GM23338 (cell line): ENCODE data around the gene PCGF2. TPM values are rescaled to one million over a fixed set of nuclear protein-coding genes. Genes with fewer than 3 reads are reported as not detected.

ENCODE experiments used
- CTCF ChIP-seq, 2 experiments: fragments of 200-600 bp in 1 of 2; sonication (generic) in 1 of 2; conservative IDR thresholded peaks; 2 replicates each; pipeline versions ENCODE4 v1.5.1 to v1.6.1; 2016 to 2017; ENCODE audit warnings: antibody characterized with exemption in 2 of 2, low read depth in 2 of 2, mild to moderate bottlenecking in 2 of 2, moderate library complexity in 1 of 2
- ETS1 ChIP-seq: IDR thresholded peaks from 2 replicates; pipeline ENCODE4 v1.6.1; 2016; ENCODE audit warnings: antibody characterized with exemption
- REST ChIP-seq: IDR thresholded peaks from one replicate; pipeline ENCODE4 v1.6.1; 2018; ENCODE audit warnings: antibody characterized with exemption; ENCODE audit not compliant: unreplicated experiment
- microRNA-seq: library from miRNA; unstranded; fragments of <30 nt; microRNA quantifications from one replicate; pipeline ENCODE4, GENCODE V29; 2017
- polyA plus RNA-seq: library from polyadenylated mRNA; unstranded; fragments of >200 nt; fragmentation: Nextera tagmentation; extraction: Ambion mirVana; gene quantifications from 2 replicates; pipeline ENCODE4 v1.2.1, GENCODE V29; 2016
- small RNA-seq: library from RNA; depleted of rRNA; stranded (forward); fragments of <200 nt; gene quantifications from one replicate; pipeline ENCODE3, GENCODE V24; 2014; ENCODE audit warnings: low replicate concordance
- total RNA-seq: library from RNA; depleted of rRNA; stranded (reverse); fragments of >200 nt; shearing (Covaris generic); gene quantifications from 2 replicates; pipeline ENCODE4 v1.2.3, GENCODE V29; 2014; rRNA removed

Gene PCGF2
- total and polyA plus RNA-seq, 2 experiments from 2014 or later, result 21.1 to 51.9 TPM

GRCh38 chr17:38685491-38685890 lies 62.6 kb downstream of the PCGF2 start (continued):
- TF ChIP-seq CTCF (conservative IDR thresholded peaks at IDR 0.05; ENCODE audit: low read depth in 2 of 2) (no peak), REST (no peak), ETS1 (no peak)

Small RNAs within 50 kb of the gene (microRNA-seq; reads per million reads assigned to microRNA genes)
- gene MIR4726 (not detected), gene MIR4734 (not detected)

Small RNAs within 50 kb of the gene (small RNA-seq; reads per million reads assigned to genes)
- gene MIR4726, result not detected
- not detected for gene MIR4734
- 0.42 reads per million, percentile 28 among the genes with 10 or more reads in this experiment for gene RNA5SP440
- gene RNU6-866P, result not detected

Other genes with a start within 250 kb of the PCGF2 start
- gene SRCIN1, start 142.4 kb downstream of the PCGF2 start, total RNA-seq, result 1.3 and 2.2 TPM in 2 replicates
- gene SRCIN1, start 142.4 kb downstream of the PCGF2 start, polyA plus RNA-seq, result 0.87 TPM in 2 replicates
- gene EPOP, start 73.4 kb downstream of the PCGF2 start, total RNA-seq, result 1.7 and 2.4 TPM in 2 replicates
- gene EPOP, start 73.4 kb downstream of the PCGF2 start, polyA plus RNA-seq, result 0.42 and 0.82 TPM in 2 replicates
- gene MLLT6, start 43.1 kb downstream of the PCGF2 start, total RNA-seq, result 2.8 and 3.3 TPM in 2 replicates
- gene MLLT6, start 43.1 kb downstream of the PCGF2 start, polyA plus RNA-seq, result 1.8 and 2.6 TPM in 2 replicates
- gene CISD3, start 18.0 kb downstream of the PCGF2 start, total RNA-seq, result 0.94 and 3.4 TPM in 2 replicates
- 8.9 and 9.9 TPM in 2 replicates for gene CISD3, start 18.0 kb downstream of the PCGF2 start, polyA plus RNA-seq
- 250 and 270 TPM in 2 replicates for gene PSMB3, start 4.4 kb upstream of the PCGF2 start, total RNA-seq
- gene PSMB3, start 4.4 kb upstream of the PCGF2 start, polyA plus RNA-seq, result 523 and 558 TPM in 2 replicates
- gene PIP4K2B, start 51.2 kb upstream of the PCGF2 start, total RNA-seq, result 36.0 and 43.4 TPM in 2 replicates
- 9.5 and 10.0 TPM in 2 replicates for gene PIP4K2B, start 51.2 kb upstream of the PCGF2 start, polyA plus RNA-seq
- 6.4 and 11.6 TPM in 2 replicates for gene CWC25, start 77.0 kb upstream of the PCGF2 start, total RNA-seq
- 28.4 and 29.8 TPM in 2 replicates for gene CWC25, start 77.0 kb upstream of the PCGF2 start, polyA plus RNA-seq
- gene RPL23, start 105.4 kb upstream of the PCGF2 start, total RNA-seq, result 877 and 957 TPM in 2 replicates
- 4,267 and 4,484 TPM in 2 replicates for gene RPL23, start 105.4 kb upstream of the PCGF2 start, polyA plus RNA-seq
- gene LASP1, start 121.7 kb upstream of the PCGF2 start, total RNA-seq, result 139 and 173 TPM in 2 replicates
- gene LASP1, start 121.7 kb upstream of the PCGF2 start, polyA plus RNA-seq, result 48.5 and 48.7 TPM in 2 replicates
- not detected in 2 replicates for gene FBXO47, start 219.1 kb upstream of the PCGF2 start, total RNA-seq
- gene FBXO47, start 219.1 kb upstream of the PCGF2 start, polyA plus RNA-seq, result not detected in 2 replicates